Suprapubic skin (tissue), 4 donors: Measurements from ENCODE around the gene REM2. TPM values are rescaled to one million over a fixed set of nuclear protein-coding genes. Genes with fewer than 3 reads are reported as not detected.

Experiments
- DNase-seq, 2 donors: peaks; one replicate each; pipeline ENCODE4 v3.0.0-alpha.2; 2019; ENCODE audit warnings: low spot score in 2 of 2
- H3K27ac ChIP-seq: fragments of 200-600 bp; sonication (generic); one replicate; pipeline ENCODE4 v1.5.1; 2019
- H3K27me3 ChIP-seq: fragments of 200-600 bp; sonication (generic); one replicate; pipeline ENCODE4 v1.5.1; 2019
- H3K36me3 ChIP-seq: fragments of 200-600 bp; sonication (generic); one replicate; pipeline ENCODE4 v1.5.1; 2019
- H3K4me1 ChIP-seq: fragments of 200-600 bp; sonication (generic); one replicate; pipeline ENCODE4 v1.5.1; 2019
- H3K4me3 ChIP-seq: fragments of 200-600 bp; sonication (generic); one replicate; pipeline ENCODE4 v1.5.1; 2019; ENCODE audit warnings: mild to moderate bottlenecking
- H3K9me3 ChIP-seq: fragments of 200-600 bp; sonication (generic); one replicate; pipeline ENCODE4 v1.5.1; 2019
- EP300 ChIP-seq: sonication (generic); formaldehyde crosslinking; IDR thresholded peaks from one replicate; pipeline ENCODE4 v1.6.1; 2017; ENCODE audit warnings: antibody characterized with exemption
- POLR2A ChIP-seq, 2 donors: fragments of 450-650 bp; IDR thresholded peaks; one replicate each; pipeline ENCODE4 v1.6.1; 2017; ENCODE audit warnings: antibody characterized with exemption in 2 of 2, mild to moderate bottlenecking in 2 of 2, moderate library complexity in 2 of 2
- POLR2AphosphoS5 ChIP-seq, 3 donors: sonication (generic); formaldehyde crosslinking; IDR thresholded peaks; one replicate each; pipeline ENCODE4 v1.6.1; 2017; ENCODE audit warnings: antibody characterized with exemption in 3 of 3
- WGBS: methylation state at CpG from one replicate; pipeline ENCODE4 v1.1.5; 2018; 5-methylcytosine and 5-hydroxymethylcytosine counted together
- total RNA-seq, 4 donors: library from RNA; depleted of rRNA; stranded (reverse); fragments of >200 nt; gene quantifications; one replicate each; pipeline ENCODE4 v1.1.0, GENCODE V29; 2016
- TF ChIP-seq, protein P1 (sequence below), 2 donors: fragments of 200-600 bp in 1 of 2; fragments of 450-650 bp in 1 of 2; sonication (generic) in 1 of 2; IDR thresholded peaks; one replicate each; pipeline ENCODE4 v1.5.1; 2016 to 2019; ENCODE audit warnings: antibody characterized with exemption in 2 of 2, mild to moderate bottlenecking in 1 of 2, moderate library complexity in 1 of 2

REM2 gene
- total RNA-seq, 4 donors from 2014 or later: 0.89 to 5.4 (median 1.2) TPM

DNA sequence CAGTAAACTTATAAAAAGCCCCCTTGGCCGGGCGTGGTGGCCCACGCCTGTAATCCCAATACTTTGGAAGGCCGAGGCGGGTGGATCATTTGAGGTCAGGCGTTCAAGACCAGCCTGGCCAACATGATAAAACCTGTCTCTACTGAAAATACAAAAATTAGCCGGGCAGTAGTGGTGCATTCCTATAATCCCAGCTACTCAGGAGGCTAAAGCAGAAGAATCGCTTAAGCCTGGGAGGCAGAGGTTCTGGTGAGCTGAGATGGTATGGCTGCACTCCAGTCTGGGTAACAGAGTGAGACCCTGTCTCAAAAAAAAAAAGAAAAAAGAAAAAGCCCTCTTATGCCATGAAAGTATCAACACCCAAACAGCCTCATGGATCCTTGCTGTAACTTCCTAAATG is 42.5 kb downstream of the REM2 start:
- Histone ChIP-seq H3K27me3 (no peaks in the 10 kb centered on the region), H3K4me1 (peaks cover 16% of the 10 kb centered on the region), H3K4me3 (no peak overlapping the region), H3K9me3 (no peaks in the 10 kb centered on the region), H3K36me3 (peaks cover 57% of the 10 kb centered on the region), H3K27ac (no peak overlapping the region)
- DNase-seq: no peak
- 98% methylated on average over 8 of the region's 8 CpGs for WGBS
- no peak for TF ChIP-seq POLR2A (IDR thresholded peaks at IDR 0.05)

DNA sequence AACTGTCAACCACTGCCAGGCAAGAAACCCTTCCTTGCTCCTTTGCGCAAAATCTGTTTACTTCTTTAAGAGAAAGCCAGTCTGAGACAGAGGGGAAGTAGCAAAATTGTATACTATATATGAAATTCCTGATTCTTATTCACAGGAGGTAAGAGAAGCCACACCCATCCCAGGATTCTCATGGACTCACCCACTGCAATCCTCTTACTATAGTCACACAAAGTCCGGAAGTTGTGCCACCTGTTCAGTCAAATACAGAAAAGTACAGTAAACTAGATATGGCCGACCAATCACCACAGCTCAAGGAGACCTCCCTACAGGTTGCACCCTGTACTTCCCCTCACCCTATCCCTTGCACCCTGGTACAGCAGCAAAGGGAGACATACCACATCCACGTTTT is 43.3 kb downstream of the REM2 start:
- Histone ChIP-seq H3K9me3 (no peaks in the 10 kb centered on the region), H3K27me3 (no peaks in the 10 kb centered on the region), H3K27ac (no peak overlapping the region), H3K4me1 (peaks cover 16% of the 10 kb centered on the region), H3K4me3 (no peak overlapping the region), H3K36me3 (peaks cover 49% of the 10 kb centered on the region)
- DNase-seq: no peak
- TF ChIP-seq, protein P1, sequence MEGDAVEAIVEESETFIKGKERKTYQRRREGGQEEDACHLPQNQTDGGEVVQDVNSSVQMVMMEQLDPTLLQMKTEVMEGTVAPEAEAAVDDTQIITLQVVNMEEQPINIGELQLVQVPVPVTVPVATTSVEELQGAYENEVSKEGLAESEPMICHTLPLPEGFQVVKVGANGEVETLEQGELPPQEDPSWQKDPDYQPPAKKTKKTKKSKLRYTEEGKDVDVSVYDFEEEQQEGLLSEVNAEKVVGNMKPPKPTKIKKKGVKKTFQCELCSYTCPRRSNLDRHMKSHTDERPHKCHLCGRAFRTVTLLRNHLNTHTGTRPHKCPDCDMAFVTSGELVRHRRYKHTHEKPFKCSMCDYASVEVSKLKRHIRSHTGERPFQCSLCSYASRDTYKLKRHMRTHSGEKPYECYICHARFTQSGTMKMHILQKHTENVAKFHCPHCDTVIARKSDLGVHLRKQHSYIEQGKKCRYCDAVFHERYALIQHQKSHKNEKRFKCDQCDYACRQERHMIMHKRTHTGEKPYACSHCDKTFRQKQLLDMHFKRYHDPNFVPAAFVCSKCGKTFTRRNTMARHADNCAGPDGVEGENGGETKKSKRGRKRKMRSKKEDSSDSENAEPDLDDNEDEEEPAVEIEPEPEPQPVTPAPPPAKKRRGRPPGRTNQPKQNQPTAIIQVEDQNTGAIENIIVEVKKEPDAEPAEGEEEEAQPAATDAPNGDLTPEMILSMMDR (IDR thresholded peaks at IDR 0.05): no peak
- TF ChIP-seq EP300 (no peak), POLR2AphosphoS5 (IDR thresholded peaks at IDR 0.05) (no peak), POLR2A (IDR thresholded peaks at IDR 0.05) (no peak)
- WGBS: 75% methylated on average over 4 of the region's 4 CpGs

DNA sequence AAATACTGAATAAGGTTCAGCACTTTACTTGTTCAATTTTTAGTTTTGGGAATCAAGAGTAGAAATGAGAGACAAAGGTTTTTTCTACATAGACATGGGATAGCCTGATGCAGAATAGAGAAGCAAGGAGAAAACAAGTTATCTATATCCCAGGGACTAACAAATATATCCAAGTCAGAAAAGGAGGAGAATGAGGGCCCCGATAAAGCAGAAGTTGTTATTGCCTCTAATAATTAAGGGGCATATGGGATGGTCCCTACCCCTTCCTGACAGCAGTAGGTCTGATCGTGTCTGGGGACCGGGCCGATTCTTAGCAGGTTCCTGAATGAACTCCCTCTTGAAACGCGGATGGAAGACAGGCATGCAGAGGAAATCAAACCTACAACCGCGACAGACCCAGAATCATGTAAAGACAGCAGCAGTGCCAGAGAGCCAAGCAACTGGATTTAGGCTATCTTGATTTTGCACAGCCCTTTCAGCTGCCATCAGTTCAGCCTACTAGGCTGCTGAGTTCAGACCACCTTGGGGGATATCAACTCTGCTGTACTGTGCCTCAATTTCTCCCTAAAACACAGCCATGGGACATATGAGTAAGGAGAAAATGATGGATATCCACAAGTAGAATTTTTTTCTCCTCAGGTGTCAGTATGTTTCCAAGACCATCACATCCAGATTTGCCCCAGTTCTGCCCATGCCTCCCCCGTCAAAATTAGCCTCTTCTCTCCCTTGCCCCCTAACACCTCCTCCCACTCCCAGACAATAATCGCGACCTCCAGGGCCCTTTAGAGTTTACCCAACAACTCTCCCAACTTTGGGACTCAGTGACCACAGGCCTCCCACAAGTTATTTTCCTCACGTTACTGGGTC is 45.4 kb downstream of the REM2 start:
- Histone ChIP-seq H3K27me3 (no peaks in the 10 kb centered on the region), H3K9me3 (no peaks in the 10 kb centered on the region), H3K4me1 (peaks cover 16% of the 10 kb centered on the region), H3K4me3 (peak overlapping the region; percentile 65), H3K27ac (peak overlapping the region; percentile 86), H3K36me3 (peaks cover 31% of the 10 kb centered on the region)
- WGBS: 16% methylated on average over 12 of the region's 12 CpGs
- no peak for TF ChIP-seq POLR2AphosphoS5 (IDR thresholded peaks at IDR 0.05)
- no peak for TF ChIP-seq EP300
- TF ChIP-seq, protein P1 (IDR thresholded peaks at IDR 0.05): no peak
- TF ChIP-seq POLR2A (IDR thresholded peaks at IDR 0.05): no peak
- no peak for DNase-seq

DNA sequence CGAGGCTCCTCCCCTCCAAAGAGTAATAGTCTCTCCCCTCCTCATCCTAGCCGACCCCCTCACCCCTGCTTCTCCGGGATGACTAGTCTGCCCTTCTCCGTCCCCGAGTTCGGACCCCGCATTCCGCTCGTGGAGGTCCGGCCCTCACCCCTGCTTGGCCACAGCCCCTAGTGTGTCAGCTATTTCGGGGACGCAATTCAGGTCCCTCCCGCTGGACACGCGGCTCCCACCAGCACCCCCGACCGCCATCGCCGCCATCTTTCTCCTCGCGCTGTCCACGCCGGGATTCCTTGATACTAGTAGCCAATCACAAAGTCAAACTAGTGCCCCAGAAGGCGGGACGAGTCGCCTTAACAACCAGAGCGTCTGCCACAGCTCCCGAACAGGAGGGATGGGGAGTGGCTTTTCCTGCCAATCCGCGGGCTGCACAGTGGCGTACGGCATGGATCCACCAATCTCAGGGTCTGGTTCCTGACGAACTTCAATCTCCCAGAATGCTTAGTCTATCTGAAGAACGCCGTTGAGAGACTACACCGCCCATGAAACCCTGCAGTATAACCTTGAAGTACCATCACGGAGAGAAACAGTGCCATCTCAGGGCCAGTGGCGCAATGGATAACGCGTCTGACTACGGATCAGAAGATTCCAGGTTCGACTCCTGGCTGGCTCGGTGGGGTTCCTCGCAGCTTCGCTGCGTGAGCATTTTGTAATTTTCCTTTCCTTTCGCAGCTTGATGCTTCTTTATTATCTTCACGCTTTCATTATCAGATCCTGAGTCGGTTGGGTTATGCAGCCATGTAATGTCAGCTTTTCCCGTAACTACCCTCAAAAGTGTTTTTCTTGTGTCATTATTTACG is 46.3 kb downstream of the REM2 start, which contains the start of gene PRMT5:
Gene PRMT5 (minus strand): TSS at position 273 of the 857 bp plus-strand sequence. CDS start 15 bp downstream, at position 258.
- H3K4me1 ChIP-seq: peaks cover 16% of the 10 kb centered on the region
- TF ChIP-seq POLR2AphosphoS5 (IDR thresholded peaks at IDR 0.05): peak; percentile 81 to 100 (median 97)
- TF ChIP-seq POLR2A (IDR thresholded peaks at IDR 0.05): peak in 1 of 2 donors; percentile 79
- TF ChIP-seq, protein P1 (IDR thresholded peaks at IDR 0.05): no peak
- under 1% methylated on average over 30 of the region's 51 CpGs for WGBS

DNA sequence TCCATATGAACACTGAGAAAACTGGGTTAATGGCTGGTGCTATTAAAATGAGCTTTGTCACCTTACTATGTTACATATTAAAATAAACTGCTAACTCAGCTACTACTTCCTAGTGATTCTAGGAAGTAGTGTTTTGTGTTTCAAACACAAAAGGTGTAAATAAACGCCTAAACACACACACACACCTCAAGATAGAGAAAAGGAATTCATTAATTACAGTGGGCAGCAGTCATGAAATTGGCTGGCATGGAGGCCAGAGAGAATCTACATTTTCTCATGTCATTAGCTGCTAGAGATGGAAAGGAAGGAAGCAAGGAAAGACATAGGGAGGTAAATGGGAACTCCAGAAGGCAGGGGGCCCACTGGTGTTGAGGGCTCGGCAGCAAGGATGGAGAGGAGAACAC is 46.9 kb downstream of the REM2 start:
- 4% methylated on average over 2 of the region's 2 CpGs for WGBS
- H3K27ac ChIP-seq: peak overlapping the region; percentile 87
- H3K4me1 ChIP-seq: peaks cover 16% of the 10 kb centered on the region
- DNase-seq: no peak
- H3K4me3 ChIP-seq: peak overlapping the region; percentile 65
- H3K36me3 ChIP-seq: peaks cover 16% of the 10 kb centered on the region
- H3K27me3 ChIP-seq: no peaks in the 10 kb centered on the region
- no peaks in the 10 kb centered on the region for H3K9me3 ChIP-seq
- TF ChIP-seq POLR2AphosphoS5 (IDR thresholded peaks at IDR 0.05): no peak
- TF ChIP-seq EP300: no peak
- no peak for TF ChIP-seq POLR2A (IDR thresholded peaks at IDR 0.05)
- TF ChIP-seq, protein P1 (IDR thresholded peaks at IDR 0.05): no peak

More for the DNA sequence above, 46.3 kb downstream of the REM2 start, which contains the start of gene PRMT5:
- Histone ChIP-seq H3K27ac (peak within 1 kb of the TSS; percentile 87), H3K27me3 (no peaks in the 10 kb centered on the region), H3K36me3 (peaks cover 22% of the 10 kb centered on the region), H3K9me3 (no peaks in the 10 kb centered on the region), H3K4me3 (peak within 1 kb of the TSS; percentile 65)
- DNase-seq: peak; percentile 100
